HL-60 (cell line): ENCODE results near the gene NSFL1C.
"Not testable (repeated sequence)": the region's sequence is repeated elsewhere in the genome, so short reads cannot be mapped to it uniquely, and the experiment has no call there.

Source experiments
- DNase-seq, 2 experiments: peaks; one replicate each; pipeline ENCODE4 v3.0.0-alpha.2; 2010 to 2020; ENCODE audit warnings: low read depth in 1 of 2, low spot score in 1 of 2
- H3K27ac ChIP-seq: fragments of 250-450 bp; sonication (Bioruptor Pico); replicated peaks from 2 replicates; pipeline ENCODE4 v1.5.1; 2020; ENCODE audit warnings: mild to moderate bottlenecking, moderate library complexity
- H3K27me3 ChIP-seq: fragments of 250-450 bp; sonication (Bioruptor Pico); 2 replicates; pipeline ENCODE4 v1.5.1; 2021; ENCODE audit warnings: mild to moderate bottlenecking, moderate library complexity; ENCODE audit not compliant: insufficient read depth, poor library complexity, severe bottlenecking
- H3K4me3 ChIP-seq: replicated peaks from 2 replicates; pipeline ENCODE4 v1.5.1; 2011; ENCODE audit warnings: mild to moderate bottlenecking, control low read depth, low read length; ENCODE audit not compliant: insufficient read depth
- CTCF ChIP-seq: IDR thresholded peaks from one replicate; pipeline ENCODE4 v1.5.1; 2011; ENCODE audit warnings: low read length, control low read depth, inconsistent platforms; ENCODE audit not compliant: insufficient read depth
- GABPA ChIP-seq: IDR thresholded peaks from 2 replicates; pipeline ENCODE4 v1.6.1; 2012; ENCODE audit warnings: low read depth
- POLR2AphosphoS5 ChIP-seq: IDR thresholded peaks from 2 replicates; pipeline ENCODE4 v1.6.1; 2012; ENCODE audit warnings: low read depth
- REST ChIP-seq: IDR thresholded peaks from 2 replicates; pipeline ENCODE4 v1.6.1; 2012; ENCODE audit warnings: low read depth; ENCODE audit not compliant: insufficient replicate concordance
- SPI1 ChIP-seq: IDR thresholded peaks from 2 replicates; pipeline ENCODE4 v1.6.1; 2012; ENCODE audit warnings: low read depth, mild to moderate bottlenecking, borderline replicate concordance

The NSFL1C gene

GRCh38 chr20:1499528-1500420, 33.1 kb upstream of the NSFL1C start:
- Histone ChIP-seq H3K4me3 (no peak overlapping the region), H3K27ac (no peak overlapping the region), H3K27me3 (no peaks in the 10 kb centered on the region)
- no peak for DNase-seq
- no peak for TF ChIP-seq REST

GRCh38 chr20:1497371-1497770, 30.7 kb upstream of the NSFL1C start:
- H3K27ac ChIP-seq, H3K27me3 ChIP-seq, H3K4me3 ChIP-seq, DNase-seq: not testable (repeated sequence)

GRCh38 chr20:1496930-1497329, 30.3 kb upstream of the NSFL1C start:
- no peak for TF ChIP-seq CTCF
- TF ChIP-seq REST: peak; percentile 86
- TF ChIP-seq POLR2AphosphoS5: no peak
- TF ChIP-seq SPI1: no peak
- TF ChIP-seq GABPA: no peak
- H3K4me3 ChIP-seq: no peak overlapping the region
- no peak for DNase-seq
- H3K27ac ChIP-seq: no peak overlapping the region
- H3K27me3 ChIP-seq: no peaks in the 10 kb centered on the region

GRCh38 chr20:1494436-1494835, 27.8 kb upstream of the NSFL1C start:
- DNase-seq: no peak
- Histone ChIP-seq H3K27ac (no peak overlapping the region), H3K4me3 (no peak overlapping the region), H3K27me3 (no peaks in the 10 kb centered on the region)
- TF ChIP-seq POLR2AphosphoS5 (no peak), GABPA (no peak), CTCF (no peak), SPI1 (no peak), REST (no peak)
